Epithelial cell of proximal tubule (primary cell): Measurements from ENCODE around the gene DCUN1D1. TPM values are rescaled to one million over a fixed set of nuclear protein-coding genes. Genes with fewer than 3 reads are reported as not detected.

Experiments
- DNase-seq: peaks from one replicate; pipeline ENCODE4 v3.0.0-alpha.2; 2011; ENCODE audit warnings: low read depth
- H3K4me3 ChIP-seq: 2 replicates; pipeline ENCODE4 v1.5.1; 2011; ENCODE audit warnings: low read depth, mild to moderate bottlenecking, low read length
- total RNA-seq: library from RNA; depleted of rRNA; stranded (reverse); fragments of >200 nt; gene quantifications from 2 replicates; pipeline ENCODE4 v1.2.3, GENCODE V29; 2015
- TF ChIP-seq, protein P1 (sequence below): conservative IDR thresholded peaks from 2 replicates; pipeline ENCODE4 v1.5.1; 2012; ENCODE audit warnings: low read depth, mild to moderate bottlenecking, low read length

DCUN1D1 gene
- total RNA-seq, 1 donor from 2014 or later, result 11.3 TPM

DNA sequence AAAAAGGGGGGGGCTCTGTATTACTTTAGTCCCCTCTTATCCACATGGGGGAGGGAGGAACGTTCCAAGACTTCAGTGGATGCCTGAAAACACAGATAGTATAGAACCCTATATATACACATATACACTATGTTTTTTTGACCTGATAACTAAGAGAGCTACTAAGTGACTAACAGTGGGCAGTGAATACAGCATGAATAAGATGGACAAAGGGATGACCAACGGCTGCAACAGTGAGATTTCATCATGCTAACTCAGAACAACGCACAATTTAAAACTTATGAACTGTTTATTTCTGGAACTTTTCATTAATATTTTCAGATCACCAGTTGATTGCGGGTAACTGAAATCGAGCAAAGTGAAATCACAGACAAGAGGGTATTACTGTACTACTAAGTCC lies 7.3 kb downstream of the DCUN1D1 start:
- no peak overlapping the region for H3K4me3 ChIP-seq
- TF ChIP-seq, protein P1, sequence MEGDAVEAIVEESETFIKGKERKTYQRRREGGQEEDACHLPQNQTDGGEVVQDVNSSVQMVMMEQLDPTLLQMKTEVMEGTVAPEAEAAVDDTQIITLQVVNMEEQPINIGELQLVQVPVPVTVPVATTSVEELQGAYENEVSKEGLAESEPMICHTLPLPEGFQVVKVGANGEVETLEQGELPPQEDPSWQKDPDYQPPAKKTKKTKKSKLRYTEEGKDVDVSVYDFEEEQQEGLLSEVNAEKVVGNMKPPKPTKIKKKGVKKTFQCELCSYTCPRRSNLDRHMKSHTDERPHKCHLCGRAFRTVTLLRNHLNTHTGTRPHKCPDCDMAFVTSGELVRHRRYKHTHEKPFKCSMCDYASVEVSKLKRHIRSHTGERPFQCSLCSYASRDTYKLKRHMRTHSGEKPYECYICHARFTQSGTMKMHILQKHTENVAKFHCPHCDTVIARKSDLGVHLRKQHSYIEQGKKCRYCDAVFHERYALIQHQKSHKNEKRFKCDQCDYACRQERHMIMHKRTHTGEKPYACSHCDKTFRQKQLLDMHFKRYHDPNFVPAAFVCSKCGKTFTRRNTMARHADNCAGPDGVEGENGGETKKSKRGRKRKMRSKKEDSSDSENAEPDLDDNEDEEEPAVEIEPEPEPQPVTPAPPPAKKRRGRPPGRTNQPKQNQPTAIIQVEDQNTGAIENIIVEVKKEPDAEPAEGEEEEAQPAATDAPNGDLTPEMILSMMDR, result no peak
- no peak for DNase-seq

DNA sequence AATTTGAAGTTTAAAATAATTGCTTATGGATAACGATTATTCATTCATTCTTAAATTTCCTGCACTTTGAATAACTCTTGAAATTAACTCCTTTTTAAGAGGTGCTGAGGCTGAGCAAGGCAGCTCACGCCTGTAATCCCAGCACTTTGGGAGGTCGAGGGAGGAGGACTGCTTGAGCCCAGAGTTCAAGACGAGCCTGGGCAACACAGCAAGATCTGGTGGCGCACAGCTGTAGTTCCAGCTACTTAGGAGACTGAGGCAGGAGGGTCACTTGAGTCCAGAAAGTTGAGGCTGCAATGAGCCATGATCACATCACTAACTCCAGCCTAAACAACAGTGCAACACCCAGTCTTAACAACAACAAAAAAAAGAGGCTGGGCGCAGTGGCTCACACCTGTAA lies 8.0 kb downstream of the DCUN1D1 start:
- no peak overlapping the region for H3K4me3 ChIP-seq
- TF ChIP-seq, protein P1, result no peak

DNA sequence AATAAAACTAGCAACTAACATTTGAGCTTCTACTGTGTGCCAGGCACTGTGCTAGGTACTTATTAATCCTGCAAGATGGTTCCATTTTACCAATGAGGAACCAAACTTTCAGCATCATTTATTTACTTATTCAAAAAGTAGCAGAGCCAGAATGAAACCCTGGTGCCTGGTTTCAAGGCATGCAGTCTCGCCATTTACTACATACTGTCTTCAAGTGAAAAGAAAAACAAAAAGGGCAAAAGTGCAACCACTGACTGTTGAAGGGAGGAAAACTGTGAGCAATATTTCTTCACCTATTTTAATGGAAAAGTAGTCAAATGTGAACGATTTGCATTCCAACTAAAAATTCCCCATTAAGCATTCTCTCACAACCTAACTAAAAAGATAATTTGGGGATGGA lies 8.7 kb downstream of the DCUN1D1 start:
- peak; percentile 33 for DNase-seq
- H3K4me3 ChIP-seq, result no peak overlapping the region
- TF ChIP-seq, protein P1, result no peak

More for the DNA sequence above, 8.0 kb downstream of the DCUN1D1 start:
- no peak for DNase-seq

DNA sequence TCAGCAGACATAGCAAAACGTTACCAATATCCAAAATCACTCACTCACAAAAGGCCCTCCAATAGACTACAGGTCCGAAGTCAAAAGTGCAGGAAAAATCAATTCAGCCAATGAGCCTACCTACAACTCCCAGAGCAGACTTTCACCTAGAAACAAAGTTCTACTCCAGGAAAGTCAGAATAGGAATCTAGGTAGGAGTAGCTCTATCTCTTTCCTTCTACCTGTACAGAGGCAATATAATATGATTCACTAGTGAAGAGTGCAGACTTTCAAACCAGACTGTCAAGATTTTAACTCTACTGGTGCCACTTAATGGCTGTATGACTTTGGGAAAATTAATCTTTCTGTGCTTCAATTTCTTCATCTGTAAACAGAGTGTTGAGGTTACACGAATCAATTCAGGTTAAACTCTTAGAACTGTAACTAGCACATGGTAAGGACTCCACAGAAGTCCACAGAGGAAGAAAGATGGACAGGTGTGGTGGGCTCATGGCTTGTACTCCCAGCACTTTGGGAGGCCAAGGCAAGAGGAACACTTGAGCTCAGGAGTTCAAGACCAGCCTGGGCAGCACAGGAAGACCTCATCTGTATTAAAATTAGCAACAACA lies 9.4 kb downstream of the DCUN1D1 start:
- H3K4me3 ChIP-seq, result no peak overlapping the region
- DNase-seq, result no peak
- TF ChIP-seq, protein P1, result no peak

DNA sequence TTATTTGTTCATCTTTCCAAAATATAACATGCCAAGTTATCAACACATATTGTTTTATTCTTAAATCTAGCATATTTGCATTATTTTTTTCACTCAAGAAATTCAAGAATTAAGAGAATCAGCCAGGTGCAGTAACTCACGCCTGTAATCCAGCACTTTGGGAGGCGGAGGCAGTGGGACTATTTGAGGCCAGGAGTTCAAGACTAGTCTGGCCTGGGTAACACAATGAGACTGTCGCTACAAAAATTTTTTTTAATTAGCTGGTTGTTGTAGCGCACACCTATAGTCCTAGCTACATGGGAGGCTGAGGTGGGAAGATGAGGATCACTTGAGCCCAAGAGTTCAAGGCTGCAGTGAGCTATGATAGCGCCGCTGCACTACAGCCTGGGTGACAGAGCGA lies 10.5 kb downstream of the DCUN1D1 start:
- TF ChIP-seq, protein P1, result no peak
- DNase-seq, result no peak
- no peak overlapping the region for H3K4me3 ChIP-seq

DNA sequence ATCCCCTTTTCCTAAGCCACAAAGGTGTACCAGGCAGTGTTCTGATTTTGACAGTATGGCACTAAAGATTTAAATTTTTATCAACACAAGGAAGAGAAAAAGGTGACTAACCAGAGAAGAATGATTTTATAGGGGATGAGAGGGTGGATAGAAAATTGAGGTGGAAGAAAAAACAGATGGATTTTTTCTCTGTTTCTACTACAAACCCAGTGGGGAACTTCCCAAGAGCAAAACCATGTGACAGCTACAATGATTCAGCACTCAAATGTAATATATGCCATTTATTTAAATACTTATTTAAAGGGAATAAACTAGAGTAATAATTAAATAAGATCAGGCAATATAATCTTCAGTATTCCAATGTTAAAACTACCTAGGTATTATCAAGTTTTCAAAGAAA lies 11.1 kb downstream of the DCUN1D1 start:
- TF ChIP-seq, protein P1, result no peak
- no peak overlapping the region for H3K4me3 ChIP-seq
- DNase-seq, result no peak

DNA sequence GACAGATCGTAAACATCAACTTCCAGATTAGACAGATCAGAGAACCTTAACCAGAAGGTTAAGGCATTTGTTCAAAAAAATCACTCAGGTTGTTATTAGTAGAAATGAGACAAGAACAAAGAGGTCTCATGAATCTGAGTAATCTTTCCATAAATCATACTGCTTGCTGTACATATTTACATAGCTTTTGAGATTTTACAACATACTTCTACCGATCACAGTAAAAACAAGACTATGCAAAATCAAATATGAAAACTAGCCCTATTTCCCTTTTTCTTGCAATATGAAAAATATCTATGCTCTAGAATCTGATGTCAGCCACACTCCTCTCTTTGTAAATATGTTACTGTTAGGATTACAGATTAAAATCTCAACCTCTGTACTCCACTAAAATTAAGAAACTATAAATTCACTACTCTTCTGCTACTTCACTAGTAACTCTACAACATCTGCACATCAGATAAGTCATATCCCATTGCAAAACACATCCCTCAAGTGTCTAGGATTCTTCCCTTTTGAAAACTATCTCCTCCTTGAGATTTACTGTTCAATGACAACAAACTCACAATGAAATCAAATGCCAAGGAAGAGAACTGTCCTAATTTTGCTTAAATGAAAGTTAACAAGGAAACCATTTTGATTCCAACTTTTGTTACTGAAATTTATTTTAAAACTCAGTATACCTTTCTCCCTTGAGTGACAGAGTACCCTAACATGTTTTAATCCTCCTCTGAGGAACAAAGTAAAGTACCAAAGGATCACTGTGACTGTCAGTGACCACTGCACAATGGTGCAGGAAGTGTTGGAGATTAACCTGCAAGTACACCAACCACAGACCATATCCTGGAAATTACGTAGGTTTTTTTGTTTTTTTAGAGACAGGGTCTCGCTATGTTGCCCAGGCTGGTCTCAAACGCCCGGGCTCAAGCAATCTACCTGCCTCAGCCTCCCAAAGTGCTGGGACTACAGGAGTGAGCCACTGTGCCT lies 12.8 kb downstream of the DCUN1D1 start:
- TF ChIP-seq, protein P1, result no peak
- no peak for DNase-seq
- no peak overlapping the region for H3K4me3 ChIP-seq
